ENCODE results near the gene CCDC187.
"Not testable (repeated sequence)": the region's sequence is repeated elsewhere in the genome, so short reads cannot be mapped to it uniquely, and the experiment has no call there.

Gene CCDC187

GRCh38 chr9:136239983-136240330 is 63.9 kb downstream of the CCDC187 start:
- no peak for DNase-seq (ENCODE audit: low read depth in 3 of 3)

GRCh38 chr9:136239135-136239982 is 64.5 kb downstream of the CCDC187 start:
- no peak for DNase-seq (ENCODE audit: low read depth in 3 of 3)

- no peak for DNase-seq (ENCODE audit: low read depth in 3 of 3)
Measured at GRCh38 chr9:136238342-136238732, 65.6 kb downstream of the CCDC187 start.

DNA sequence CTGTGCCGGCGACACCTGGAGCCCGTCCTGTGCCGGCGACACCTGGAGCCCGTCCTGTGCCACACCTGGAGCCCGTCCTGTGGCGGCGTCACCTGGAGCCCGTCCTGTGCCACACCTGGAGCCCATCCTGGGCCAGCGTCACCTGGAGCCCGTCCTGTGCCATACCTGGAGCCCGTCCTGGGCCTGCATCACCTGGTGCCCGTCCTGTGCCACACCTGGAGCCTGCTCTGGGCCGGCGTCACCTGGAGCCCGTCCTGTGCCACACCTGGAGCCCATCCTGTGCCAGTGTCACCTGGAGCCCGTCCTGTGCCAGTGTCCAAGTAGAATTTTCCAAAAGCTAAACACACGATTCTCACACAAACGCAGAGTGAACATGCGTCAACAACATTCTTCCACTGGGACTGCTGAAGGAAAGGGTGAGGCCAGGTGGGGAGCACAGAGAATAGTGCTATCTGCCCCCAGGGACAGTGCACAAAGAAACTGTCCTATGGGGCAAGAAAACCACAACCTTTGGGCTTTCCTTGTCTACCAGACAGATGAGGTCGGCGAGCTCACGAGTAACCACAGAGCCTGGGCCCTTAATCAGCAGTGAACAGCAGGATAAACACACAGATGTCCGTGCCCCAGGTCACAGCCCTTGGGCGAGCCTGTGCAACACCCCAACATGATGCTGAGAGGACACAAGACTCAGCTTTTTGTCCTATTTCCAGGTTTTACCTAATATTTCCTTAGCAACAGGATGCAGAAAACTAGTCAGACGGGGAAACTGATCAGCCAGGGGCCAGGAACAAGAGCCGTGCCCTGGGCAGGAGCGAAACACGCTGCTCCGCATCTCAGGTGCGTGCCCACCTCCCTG is 66.2 kb downstream of the CCDC187 start:
- DNase-seq (ENCODE audit: low read depth in 3 of 3) = no peak

DNA sequence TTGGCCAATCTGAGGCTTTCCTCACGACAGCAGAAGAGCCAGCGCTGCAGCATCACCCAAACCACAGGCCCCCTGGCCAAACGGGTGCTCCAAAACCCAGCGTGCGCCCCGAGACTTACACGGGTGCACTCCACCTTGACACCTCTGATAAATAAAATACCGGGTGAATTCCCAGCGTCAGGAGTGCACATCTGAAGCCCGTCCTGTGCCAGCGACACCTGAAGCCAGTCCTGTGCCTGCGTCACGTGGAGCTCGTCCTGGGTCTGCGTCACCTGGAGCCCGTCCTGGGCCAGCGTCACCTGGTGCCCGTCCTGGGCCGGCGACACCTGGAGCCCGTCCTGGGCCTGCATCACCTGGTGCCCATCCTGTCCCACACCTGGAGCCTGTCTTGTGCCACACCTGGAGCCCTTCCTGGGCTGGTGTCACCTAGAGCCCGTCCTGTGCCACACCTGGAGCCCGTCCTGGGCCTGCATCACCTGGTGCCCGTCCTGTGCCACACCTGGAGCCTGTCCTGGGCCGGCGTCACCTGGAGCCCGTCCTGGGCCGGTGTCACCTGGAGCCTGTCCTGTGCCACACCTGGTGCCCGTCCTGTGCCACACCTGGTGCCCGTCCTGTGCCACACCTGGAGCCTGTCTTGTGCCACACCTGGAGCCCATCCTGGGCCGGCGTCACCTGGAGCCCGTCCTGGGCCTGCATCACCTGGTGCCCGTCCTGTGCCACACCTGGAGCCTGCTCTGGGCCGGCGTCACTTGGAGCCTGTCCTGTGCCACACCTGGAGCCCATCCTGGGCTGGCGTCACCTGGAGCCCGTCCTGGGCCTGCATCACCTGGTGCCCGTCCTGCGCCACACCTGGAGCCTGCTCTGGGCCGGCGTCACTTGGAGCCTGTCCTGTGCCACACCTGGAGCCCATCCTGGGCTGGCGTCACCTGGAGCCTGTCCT is 67.2 kb downstream of the CCDC187 start:
- not testable (repeated sequence) for DNase-seq (ENCODE audit: low read depth in 3 of 3)

GRCh38 chr9:136235709-136236455 is 68.0 kb downstream of the CCDC187 start:
- DNase-seq (ENCODE audit: low read depth in 3 of 3) = no peak

GRCh38 chr9:136235171-136235570 is 68.7 kb downstream of the CCDC187 start:
- no peak for DNase-seq (ENCODE audit: low read depth in 3 of 3)

DNA sequence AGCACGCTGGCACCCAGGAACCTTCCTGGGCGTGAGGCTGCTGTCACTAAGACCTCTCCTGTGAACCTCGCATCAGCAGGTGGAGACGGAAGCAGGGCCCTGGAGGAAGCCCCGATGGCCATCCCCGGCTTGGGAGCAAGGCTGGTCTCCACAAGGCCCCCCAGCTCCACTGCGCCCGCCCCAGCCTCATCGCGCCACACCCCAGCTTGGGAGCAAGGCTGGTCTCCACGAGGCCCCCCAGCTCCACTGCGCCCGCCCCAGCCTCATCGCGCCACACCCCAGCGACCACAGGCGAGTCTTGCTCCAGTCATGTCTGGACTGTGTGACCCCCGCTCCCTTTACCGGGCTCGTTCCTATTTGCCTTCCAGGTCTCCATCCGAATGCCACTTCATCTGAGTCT is 69.3 kb downstream of the CCDC187 start:
- DNase-seq (ENCODE audit: low read depth in 3 of 3) = no peak

GRCh38 chr9:136233868-136234267 is 70.0 kb downstream of the CCDC187 start:
- DNase-seq (ENCODE audit: low read depth in 3 of 3) = no peak

GRCh38 chr9:136233411-136233810 is 70.5 kb downstream of the CCDC187 start:
- no peak for DNase-seq (ENCODE audit: low read depth in 3 of 3)

GRCh38 chr9:136232969-136233368 is 70.9 kb downstream of the CCDC187 start:
- no peak for DNase-seq (ENCODE audit: low read depth in 3 of 3)

GRCh38 chr9:136231478-136232297 is 72.2 kb downstream of the CCDC187 start:
- no peak for DNase-seq (ENCODE audit: low read depth in 3 of 3)

GRCh38 chr9:136230773-136231172 is 73.1 kb downstream of the CCDC187 start:
- DNase-seq (ENCODE audit: low read depth in 3 of 3) = no peak

- DNase-seq (ENCODE audit: low read depth in 3 of 3) = no peak
Measured at GRCh38 chr9:136230365-136230764, 73.5 kb downstream of the CCDC187 start.

DNA sequence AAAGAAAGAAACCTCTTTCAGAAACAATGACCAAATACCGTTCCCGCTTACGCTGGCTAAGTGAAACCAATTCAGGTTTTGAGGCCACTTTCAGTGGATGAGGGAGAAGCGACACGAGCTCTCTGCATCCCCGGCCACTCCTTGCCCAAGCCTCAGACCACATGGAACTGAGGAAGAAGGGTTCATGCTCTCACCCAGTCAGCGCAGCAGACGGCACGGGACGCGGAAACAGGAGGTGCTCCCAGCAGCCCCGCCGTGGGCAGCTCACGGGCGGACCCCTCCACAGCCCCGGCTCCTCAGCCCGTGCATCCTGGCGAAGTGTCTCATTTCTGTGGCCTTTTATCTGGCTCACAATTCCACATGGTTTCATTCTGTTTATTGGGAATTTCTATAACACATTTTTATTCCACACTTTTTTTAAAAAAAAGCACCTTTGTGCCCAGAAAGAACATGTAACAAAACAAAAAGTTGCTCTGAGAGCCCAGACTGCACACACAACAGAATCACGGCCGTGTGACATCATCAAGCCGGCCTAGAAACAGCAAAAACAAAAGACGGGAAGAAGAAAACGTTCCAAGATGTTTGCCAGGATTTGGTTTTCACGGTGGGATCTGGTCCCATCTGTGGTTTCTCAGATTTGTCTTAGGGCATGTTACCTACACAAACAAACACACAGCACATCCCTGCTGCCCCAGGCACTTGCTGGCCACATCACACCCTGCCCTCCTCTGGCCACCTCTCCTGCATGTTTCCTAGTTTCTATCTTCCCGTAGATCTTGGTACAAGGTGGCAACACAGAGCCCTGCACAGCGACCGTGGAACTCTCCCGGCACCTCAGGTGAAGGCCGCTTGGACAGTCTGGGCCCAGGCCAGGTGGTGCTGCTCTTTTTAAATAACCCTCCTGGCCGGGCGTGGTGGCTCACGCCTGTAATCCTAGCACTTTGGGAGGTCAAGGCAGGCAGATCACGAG is 74.5 kb downstream of the CCDC187 start:
- no peak for DNase-seq (ENCODE audit: low read depth in 3 of 3)

DNA sequence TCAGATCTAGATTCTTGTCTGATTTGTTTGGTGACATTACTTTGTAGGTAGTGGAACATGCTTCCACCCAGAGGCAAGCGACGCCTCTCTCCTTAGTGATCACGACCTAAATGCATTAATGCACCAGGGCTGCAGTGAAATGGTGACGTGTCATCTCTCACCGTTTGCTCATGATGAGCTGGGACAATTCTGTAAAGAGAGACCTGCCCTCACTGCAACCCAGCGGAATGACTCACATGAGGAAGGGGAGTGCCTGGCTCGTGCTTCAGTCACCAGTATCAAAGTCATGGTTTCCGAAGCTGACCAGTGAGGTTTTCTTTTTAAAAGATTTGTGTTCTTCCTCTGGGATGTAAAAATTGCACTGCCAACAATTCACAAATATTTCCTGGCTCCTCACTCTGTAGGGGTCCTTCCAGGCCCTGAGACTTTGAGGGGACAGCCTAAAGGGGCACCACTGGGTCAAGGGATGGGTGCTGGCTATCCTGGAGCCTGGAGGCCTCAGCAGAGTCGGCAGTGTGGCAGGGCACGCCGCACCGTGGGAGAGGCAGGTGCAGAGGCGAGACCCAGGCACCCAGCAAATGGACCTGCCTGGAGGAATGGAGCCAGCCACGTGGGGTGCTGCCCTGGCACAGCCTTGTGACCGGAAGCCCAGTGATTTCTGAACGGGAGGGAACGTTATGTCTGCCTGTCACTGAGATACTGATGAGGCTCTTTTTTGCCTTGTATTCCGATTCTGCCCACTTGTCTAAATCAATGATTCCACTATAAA is 75.6 kb downstream of the CCDC187 start:
- DNase-seq (ENCODE audit: low read depth in 3 of 3) = peak in 1 of 3 donors; percentile 16

GRCh38 chr9:136226680-136227407 is 77.0 kb downstream of the CCDC187 start:
- no peak for DNase-seq (ENCODE audit: low read depth in 3 of 3)

Data from stimulated activated CD4-positive, alpha-beta T cell treated with anti-CD3 and anti-CD28 coated beads, TNF-alpha, amount 100 ng/mL, for 48 hours (primary cell).